ENCODE data around the gene AHSA1. TPM values are rescaled to one million over a fixed set of nuclear protein-coding genes. Genes with fewer than 3 reads are reported as not detected.

Gene AHSA1
- polyA plus RNA-seq, 1 donor (not counting 4 experiments of a cell fraction or from before 2014, with no cell fraction given): 247 TPM

- TF ChIP-seq EZH2 (IDR thresholded peaks at IDR 0.05; ENCODE audit: low read length): no peak
- TF ChIP-seq, protein P1, sequence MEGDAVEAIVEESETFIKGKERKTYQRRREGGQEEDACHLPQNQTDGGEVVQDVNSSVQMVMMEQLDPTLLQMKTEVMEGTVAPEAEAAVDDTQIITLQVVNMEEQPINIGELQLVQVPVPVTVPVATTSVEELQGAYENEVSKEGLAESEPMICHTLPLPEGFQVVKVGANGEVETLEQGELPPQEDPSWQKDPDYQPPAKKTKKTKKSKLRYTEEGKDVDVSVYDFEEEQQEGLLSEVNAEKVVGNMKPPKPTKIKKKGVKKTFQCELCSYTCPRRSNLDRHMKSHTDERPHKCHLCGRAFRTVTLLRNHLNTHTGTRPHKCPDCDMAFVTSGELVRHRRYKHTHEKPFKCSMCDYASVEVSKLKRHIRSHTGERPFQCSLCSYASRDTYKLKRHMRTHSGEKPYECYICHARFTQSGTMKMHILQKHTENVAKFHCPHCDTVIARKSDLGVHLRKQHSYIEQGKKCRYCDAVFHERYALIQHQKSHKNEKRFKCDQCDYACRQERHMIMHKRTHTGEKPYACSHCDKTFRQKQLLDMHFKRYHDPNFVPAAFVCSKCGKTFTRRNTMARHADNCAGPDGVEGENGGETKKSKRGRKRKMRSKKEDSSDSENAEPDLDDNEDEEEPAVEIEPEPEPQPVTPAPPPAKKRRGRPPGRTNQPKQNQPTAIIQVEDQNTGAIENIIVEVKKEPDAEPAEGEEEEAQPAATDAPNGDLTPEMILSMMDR (optimal IDR thresholded peaks at IDR 0.05 in 1 of 3, IDR thresholded peaks at IDR 0.05 in 1 of 3, conservative IDR thresholded peaks at IDR 0.05 in 1 of 3; ENCODE audit: extremely low read depth in 1 of 3, insufficient read depth in 2 of 3, low read length in 3 of 3): no peak
These were observed 45.2 kb downstream of the AHSA1 start for GRCh38 chr14:77503138-77503537.

GRCh38 chr14:77505031-77505430 is 47.1 kb downstream of the AHSA1 start:
- no peak for DNase-seq (ENCODE audit: low read depth, low spot score)
- H3K4me2 ChIP-seq (ENCODE audit: control insufficient read depth, extremely low read depth, insufficient read depth, low read depth, low read length): no peak overlapping the region
- no peaks in the 10 kb centered on the region for H3K9me3 ChIP-seq (ENCODE audit: control insufficient read depth, low read depth, low read length)
- H3K4me1 ChIP-seq (ENCODE audit: control insufficient read depth, extremely low read depth, insufficient read depth, low read length): no peaks in the 10 kb centered on the region
- no peak for FAIRE-seq
- H3K9ac ChIP-seq (ENCODE audit: control insufficient read depth, extremely low read depth, insufficient read depth, low read length): no peak overlapping the region
- dilution Hi-C loops (cut with MboI; ENCODE audit: extremely low pct_ligation_motif_present, low sequenced_read_pairs): no loop called here
- H2AFZ ChIP-seq (ENCODE audit: control insufficient read depth, low read length): no peak overlapping the region
- H3K9me1 ChIP-seq (ENCODE audit: control insufficient read depth, extremely low read depth, insufficient read depth, low read length): no peaks in the 10 kb centered on the region
- H3K27ac ChIP-seq (ENCODE audit: control insufficient read depth, insufficient read depth, low read length): no peak overlapping the region
- peaks cover 5 to 18% of the 10 kb centered on the region in 2 experiments for H3K36me3 ChIP-seq (ENCODE audit: control insufficient read depth in 2 of 2, extremely low read depth in 1 of 2, insufficient read depth in 2 of 2, low read length in 2 of 2)
- H3K79me2 ChIP-seq (ENCODE audit: control insufficient read depth, insufficient read depth, low read length): no peaks in the 10 kb centered on the region
- peaks cover 3% of the 10 kb centered on the region for H3K27me3 ChIP-seq (ENCODE audit: control insufficient read depth, extremely low read depth, insufficient read depth, low read length)
- H3K4me3 ChIP-seq (ENCODE audit: control insufficient read depth in 2 of 3, extremely low read depth in 1 of 3, insufficient read depth in 2 of 3, low read depth in 1 of 3, low read length in 3 of 3): no peak overlapping the region
- H4K20me1 ChIP-seq (ENCODE audit: control insufficient read depth, extremely low read depth, insufficient read depth, low read length): no peaks in the 10 kb centered on the region
- no peak for TF ChIP-seq EZH2 (IDR thresholded peaks at IDR 0.05; ENCODE audit: low read length)
- TF ChIP-seq, protein P1 (optimal IDR thresholded peaks at IDR 0.05 in 1 of 3, IDR thresholded peaks at IDR 0.05 in 1 of 3, conservative IDR thresholded peaks at IDR 0.05 in 1 of 3; ENCODE audit: extremely low read depth in 1 of 3, insufficient read depth in 2 of 3, low read length in 3 of 3): no peak

More at GRCh38 chr14:77503138-77503537, 45.2 kb downstream of the AHSA1 start:
- H3K9me3 ChIP-seq (ENCODE audit: control insufficient read depth, low read depth, low read length): no peaks in the 10 kb centered on the region
- H4K20me1 ChIP-seq (ENCODE audit: control insufficient read depth, extremely low read depth, insufficient read depth, low read length): no peaks in the 10 kb centered on the region
- no peak overlapping the region for H3K4me3 ChIP-seq (ENCODE audit: control insufficient read depth in 2 of 3, extremely low read depth in 1 of 3, insufficient read depth in 2 of 3, low read depth in 1 of 3, low read length in 3 of 3)
- no peak overlapping the region for H2AFZ ChIP-seq (ENCODE audit: control insufficient read depth, low read length)
- peaks cover 2 to 12% of the 10 kb centered on the region in 2 experiments for H3K36me3 ChIP-seq (ENCODE audit: control insufficient read depth in 2 of 2, extremely low read depth in 1 of 2, insufficient read depth in 2 of 2, low read length in 2 of 2)
- H3K4me2 ChIP-seq (ENCODE audit: control insufficient read depth, extremely low read depth, insufficient read depth, low read depth, low read length): no peak overlapping the region
- no peak overlapping the region for H3K27ac ChIP-seq (ENCODE audit: control insufficient read depth, insufficient read depth, low read length)
- no peaks in the 10 kb centered on the region for H3K79me2 ChIP-seq (ENCODE audit: control insufficient read depth, insufficient read depth, low read length)
- H3K27me3 ChIP-seq (ENCODE audit: control insufficient read depth, extremely low read depth, insufficient read depth, low read length): peaks cover 19% of the 10 kb centered on the region
- FAIRE-seq: no peak
- no peak for DNase-seq (ENCODE audit: low read depth, low spot score)
- dilution Hi-C loops (cut with MboI; ENCODE audit: extremely low pct_ligation_motif_present, low sequenced_read_pairs): no loop called here
- H3K4me1 ChIP-seq (ENCODE audit: control insufficient read depth, extremely low read depth, insufficient read depth, low read length): peaks cover 4% of the 10 kb centered on the region
- no peak overlapping the region for H3K9ac ChIP-seq (ENCODE audit: control insufficient read depth, extremely low read depth, insufficient read depth, low read length)
- H3K9me1 ChIP-seq (ENCODE audit: control insufficient read depth, extremely low read depth, insufficient read depth, low read length): no peaks in the 10 kb centered on the region

Measured in keratinocyte (primary cell).